ENCODE results near the gene MYBBP1A.
A peak's percentile ranks its signal among the peaks of the same experiment; 100 is the strongest.
"Not testable (repeated sequence)": the region's sequence is repeated elsewhere in the genome, so short reads cannot be mapped to it uniquely, and the experiment has no call there.

The MYBBP1A gene

GRCh38 chr17:4554997-4555799 is at the start of gene MYBBP1A:
MYBBP1A (minus strand) TSS chr17:4555384; CDS start chr17:4555324, 60 bp downstream.
- DNase-seq (ENCODE audit: low read depth in 2 of 2), result peak; percentile 97 to 99

GRCh38 chr17:4604736-4605135 is 49.6 kb upstream of the MYBBP1A start:
- DNase-seq (ENCODE audit: low read depth in 2 of 2), result not testable (repeated sequence)

- no peak for DNase-seq (ENCODE audit: low read depth in 2 of 2)
Measured at GRCh38 chr17:4604111-4604644, 49.0 kb upstream of the MYBBP1A start.

GRCh38 chr17:4602041-4602440 is 46.9 kb upstream of the MYBBP1A start:
- DNase-seq (ENCODE audit: low read depth in 2 of 2), result no peak

- DNase-seq (ENCODE audit: low read depth in 2 of 2), result no peak
Measured at GRCh38 chr17:4601326-4601725, 46.1 kb upstream of the MYBBP1A start.

GRCh38 chr17:4600563-4600962 is 45.4 kb upstream of the MYBBP1A start:
- no peak for DNase-seq (ENCODE audit: low read depth in 2 of 2)

GRCh38 chr17:4599505-4600281 is 44.5 kb upstream of the MYBBP1A start:
- DNase-seq (ENCODE audit: low read depth in 2 of 2), result no peak

GRCh38 chr17:4598776-4599504 is 43.8 kb upstream of the MYBBP1A start:
- no peak for DNase-seq (ENCODE audit: low read depth in 2 of 2)

GRCh38 chr17:4597975-4598374 is 42.8 kb upstream of the MYBBP1A start:
- no peak for DNase-seq (ENCODE audit: low read depth in 2 of 2)

GRCh38 chr17:4596636-4597380 is 41.6 kb upstream of the MYBBP1A start:
- DNase-seq (ENCODE audit: low read depth in 2 of 2), result no peak

- not testable (repeated sequence) for DNase-seq (ENCODE audit: low read depth in 2 of 2)
Measured at GRCh38 chr17:4595685-4596342, 40.6 kb upstream of the MYBBP1A start.

GRCh38 chr17:4594931-4595684 is 39.9 kb upstream of the MYBBP1A start:
- DNase-seq (ENCODE audit: low read depth in 2 of 2), result peak; percentile 34 to 40

GRCh38 chr17:4594406-4594805 is 39.2 kb upstream of the MYBBP1A start:
- no peak for DNase-seq (ENCODE audit: low read depth in 2 of 2)

GRCh38 chr17:4593021-4593421 is 37.8 kb upstream of the MYBBP1A start:
- no peak for DNase-seq (ENCODE audit: low read depth in 2 of 2)

- DNase-seq (ENCODE audit: low read depth in 2 of 2), result no peak
Measured at GRCh38 chr17:4592240-4593005, 37.2 kb upstream of the MYBBP1A start.

- no peak for DNase-seq (ENCODE audit: low read depth in 2 of 2)
Measured at GRCh38 chr17:4591529-4591928, 36.3 kb upstream of the MYBBP1A start.

GRCh38 chr17:4590981-4591453 is 35.8 kb upstream of the MYBBP1A start:
- DNase-seq (ENCODE audit: low read depth in 2 of 2), result no peak

- not testable (repeated sequence) for DNase-seq (ENCODE audit: low read depth in 2 of 2)
Measured at GRCh38 chr17:4590042-4590441, 34.9 kb upstream of the MYBBP1A start.

Data from stimulated activated CD4-positive, alpha-beta T cell treated with anti-CD3 and anti-CD28 coated beads, Interleukin-4, amount 100 ng/mL, for 48 hours (primary cell).